NCI-H2196 treated with DMSO at 0.1 percent for 48 hours (cell line): ENCODE measurements around the gene PLCB4.

Experiments used
- DNase-seq: peaks from one replicate; lab custom pipeline; 2025; ENCODE audit not compliant: unreplicated experiment; lab: John Stamatoyannopoulos, UW

PLCB4 gene

GRCh38 chr20:9059931-9060330 lies 9.0 kb upstream of the PLCB4 start:
- no peak for DNase-seq

- no peak for DNase-seq
These were observed 7.5 kb upstream of the PLCB4 start for GRCh38 chr20:9061434-9061833.

GRCh38 chr20:9062066-9062465 lies 6.8 kb upstream of the PLCB4 start:
- no peak for DNase-seq

GRCh38 chr20:9066191-9066590 lies 2.7 kb upstream of the PLCB4 start:
- no peak for DNase-seq

GRCh38 chr20:9068233-9068801 lies 570 bp upstream of the PLCB4 start:
- no peak for DNase-seq

- DNase-seq: no peak
These were observed 1.4 kb downstream of the PLCB4 start for GRCh38 chr20:9070304-9070703.

GRCh38 chr20:9071976-9072726 lies 3.3 kb downstream of the PLCB4 start:
- DNase-seq: no peak

GRCh38 chr20:9072861-9073500 lies 4.1 kb downstream of the PLCB4 start:
- DNase-seq: no peak

- no peak for DNase-seq
These were observed 6.6 kb downstream of the PLCB4 start for GRCh38 chr20:9075264-9076095.

GRCh38 chr20:9076440-9076839 lies 7.6 kb downstream of the PLCB4 start:
- DNase-seq: no peak

- DNase-seq: peak; percentile 20
These were observed 10.2 kb downstream of the PLCB4 start for GRCh38 chr20:9078826-9079731.

GRCh38 chr20:9081423-9081966 lies 12.6 kb downstream of the PLCB4 start:
- DNase-seq: no peak

GRCh38 chr20:9082741-9083140 lies 13.9 kb downstream of the PLCB4 start:
- no peak for DNase-seq

- DNase-seq: no peak
These were observed 18.8 kb downstream of the PLCB4 start for GRCh38 chr20:9087531-9088217.

- DNase-seq: no peak
These were observed 19.7 kb downstream of the PLCB4 start for GRCh38 chr20:9088556-9088955.

- DNase-seq: no peak
These were observed 23.2 kb downstream of the PLCB4 start for GRCh38 chr20:9092113-9092512.

- no peak for DNase-seq
These were observed 23.8 kb downstream of the PLCB4 start for GRCh38 chr20:9092655-9093054.

GRCh38 chr20:9093218-9093957 lies 24.5 kb downstream of the PLCB4 start:
- no peak for DNase-seq

- no peak for DNase-seq
These were observed 30.5 kb downstream of the PLCB4 start for GRCh38 chr20:9099372-9099771.
